ENCODE data around the gene UPP2. TPM values are rescaled to one million over a fixed set of nuclear protein-coding genes. Genes with fewer than 3 reads are reported as not detected.

The UPP2 gene
- total RNA-seq, 4 donors from 2014 or later: 0.11 TPM; not detected in 3

- H3K27me3 ChIP-seq: no peaks in the 10 kb centered on the region
- H3K36me3 ChIP-seq: no peaks in the 10 kb centered on the region
- no peak overlapping the region for H3K27ac ChIP-seq
- no peaks in the 10 kb centered on the region for H3K9me3 ChIP-seq
- intact Hi-C loops (cut with DNase I): no loop called here
- no peak for DNase-seq
- H3K4me3 ChIP-seq (replicated peaks in 1 of 3): no peak overlapping the region
- TF ChIP-seq POLR2A (IDR thresholded peaks at IDR 0.05) (no peak), CTCF (IDR thresholded peaks at IDR 0.05) (no peak)
- WGBS, 2 donors: 68 to 73% methylated on average over 2 of the region's 2 CpGs
- no peaks in the 10 kb centered on the region for H3K4me1 ChIP-seq
Observed at GRCh38 chr2:158124896-158125295, 23.2 kb downstream of the UPP2 start.

GRCh38 chr2:158125756-158126498 is 24.3 kb downstream of the UPP2 start:
- 86 to 91% methylated on average over 5 of the region's 5 CpGs for WGBS, 2 donors
- TF ChIP-seq POLR2A (IDR thresholded peaks at IDR 0.05) (no peak), CTCF (IDR thresholded peaks at IDR 0.05) (no peak)
- no peak overlapping the region for H3K4me3 ChIP-seq (replicated peaks in 1 of 3)
- peaks cover 0 to 3% of the 10 kb centered on the region in 2 donors for H3K4me1 ChIP-seq
- H3K36me3 ChIP-seq: no peaks in the 10 kb centered on the region
- no peaks in the 10 kb centered on the region for H3K27me3 ChIP-seq
- intact Hi-C loops (cut with DNase I): no loop called here
- H3K27ac ChIP-seq: no peak overlapping the region
- H3K9me3 ChIP-seq: no peaks in the 10 kb centered on the region
- no peak for DNase-seq

- Histone ChIP-seq H3K9me3 (no peaks in the 10 kb centered on the region), H3K4me1 (peaks cover 7% of the 10 kb centered on the region in 2 donors), H3K27me3 (no peaks in the 10 kb centered on the region), H3K36me3 (no peaks in the 10 kb centered on the region), H3K27ac (no peak overlapping the region), H3K4me3 (replicated peaks in 1 of 3) (no peak overlapping the region)
- intact Hi-C loops (cut with DNase I): no loop called here
- DNase-seq: no peak
- TF ChIP-seq POLR2A (IDR thresholded peaks at IDR 0.05) (no peak), CTCF (IDR thresholded peaks at IDR 0.05) (no peak)
- 65 to 77% methylated on average over 1 of the region's 1 CpG for WGBS, 2 donors
Observed at GRCh38 chr2:158127380-158127804, 25.7 kb downstream of the UPP2 start.

- 90 to 92% methylated on average over 2 of the region's 2 CpGs for WGBS, 2 donors
- TF ChIP-seq CTCF (IDR thresholded peaks at IDR 0.05) (no peak), POLR2A (IDR thresholded peaks at IDR 0.05) (no peak)
- Histone ChIP-seq H3K4me1 (peaks cover 7% of the 10 kb centered on the region in 2 donors), H3K36me3 (no peaks in the 10 kb centered on the region), H3K27me3 (no peaks in the 10 kb centered on the region), H3K9me3 (no peaks in the 10 kb centered on the region), H3K4me3 (replicated peaks in 1 of 3) (no peak overlapping the region), H3K27ac (no peak overlapping the region)
- DNase-seq: no peak
- intact Hi-C loops (cut with DNase I): no loop called here
Observed at GRCh38 chr2:158128168-158128973, 26.7 kb downstream of the UPP2 start.

- no peaks in the 10 kb centered on the region for H3K36me3 ChIP-seq
- no peak for TF ChIP-seq CTCF (IDR thresholded peaks at IDR 0.05)
- TF ChIP-seq POLR2A (IDR thresholded peaks at IDR 0.05): no peak
- no peaks in the 10 kb centered on the region for H3K27me3 ChIP-seq
- no peak for DNase-seq
- intact Hi-C loops (cut with DNase I): no loop called here
- H3K4me3 ChIP-seq (replicated peaks in 1 of 3): no peak overlapping the region
- WGBS, 2 donors: 69 to 72% methylated on average over 5 of the region's 5 CpGs
- H3K27ac ChIP-seq: no peak overlapping the region
- peaks cover 7% of the 10 kb centered on the region in 2 donors for H3K4me1 ChIP-seq
- H3K9me3 ChIP-seq: no peaks in the 10 kb centered on the region
Observed at GRCh38 chr2:158129037-158129436, 27.4 kb downstream of the UPP2 start.
